Gastrocnemius medialis (tissue), 4 donors: ENCODE data around the gene SSBP2. TPM values are rescaled to one million over a fixed set of nuclear protein-coding genes. Genes with fewer than 3 reads are reported as not detected.

Experiments used
- ATAC-seq, 2 donors: fragments of 150-250 bp; one replicate each; pipeline ENCODE4 v1.9.1; 2016
- DNase-seq, 2 donors: peaks; one replicate each; pipeline ENCODE4 v3.0.0-alpha.2; 2019
- H3K27ac ChIP-seq, 4 donors: fragments of 200-600 bp; sonication (generic); 1 replicate in 1 of 4; 2 replicates in 3 of 4; pipeline ENCODE4 v1.5.1; 2016 to 2018; ENCODE audit warnings: mild to moderate bottlenecking in 2 of 4, moderate library complexity in 1 of 4
- H3K27me3 ChIP-seq, 3 donors: fragments of 200-600 bp; sonication (generic) in 2 of 3; 1 replicate in 1 of 3; 2 replicates in 2 of 3; pipeline versions ENCODE4 v1.5.1 to v1.6.0; 2016 to 2019; ENCODE audit warnings: mild to moderate bottlenecking in 1 of 3, moderate library complexity in 1 of 3
- H3K36me3 ChIP-seq, 2 donors: fragments of 200-600 bp; sonication (generic) in 1 of 2; one replicate each; pipeline ENCODE4 v1.5.1; 2017 to 2018
- H3K4me1 ChIP-seq, 2 donors: fragments of 200-600 bp; sonication (generic) in 1 of 2; one replicate each; pipeline ENCODE4 v1.5.1; 2016 to 2017; ENCODE audit warnings: mild to moderate bottlenecking in 2 of 2
- H3K4me3 ChIP-seq, 4 donors: fragments of 200-600 bp; sonication (generic) in 3 of 4; 1 replicate in 1 of 4; 2 replicates in 3 of 4; pipeline ENCODE4 v1.5.1; 2016 to 2019; ENCODE audit warnings: mild to moderate bottlenecking in 2 of 4
- H3K9me3 ChIP-seq, 3 donors: fragments of 200-600 bp; sonication (generic) in 2 of 3; 1 replicate in 1 of 3; 2 replicates in 2 of 3; pipeline ENCODE4 v1.5.1; 2016 to 2019
- CTCF ChIP-seq, 5 experiments: fragments of 450-650 bp in 3 of 5; fragments of 200-600 bp in 2 of 5; sonication (generic) in 2 of 5; IDR thresholded peaks in 4 of 5; conservative IDR thresholded peaks in 1 of 5; 1 replicate in 4 of 5; 2 replicates in 1 of 5; pipeline ENCODE4 v1.5.1; 2016 to 2019; ENCODE audit warnings: antibody characterized with exemption in 5 of 5, mild to moderate bottlenecking in 3 of 5, moderate library complexity in 3 of 5
- POLR2A ChIP-seq, 2 donors: fragments of 450-650 bp; IDR thresholded peaks; one replicate each; pipeline ENCODE4 v1.6.1; 2017; ENCODE audit warnings: antibody characterized with exemption in 2 of 2, mild to moderate bottlenecking in 2 of 2, moderate library complexity in 2 of 2
- in situ Hi-C, 4 donors: fragments of 200-750 bp; cut with MboI; loops; one replicate each; pipeline versions ENCODE4 v1.15.0 to v1.8.0; 2017; ENCODE audit warnings: low sequenced_read_pairs in 4 of 4
- intact Hi-C: fragments of 100-400 bp; cut with DNase I; formaldehyde crosslinking; loops from one replicate; pipeline ENCODE4 v1.15.1; 2023; ENCODE audit warnings: low total_unique reads
- total RNA-seq, 4 donors: library from RNA; depleted of rRNA; stranded (reverse); fragments of >200 nt; gene quantifications; one replicate each; pipeline versions ENCODE4 v1.1.0 to v1.2.3, GENCODE V29; 2016

The SSBP2 gene
- total RNA-seq, 4 donors from 2014 or later: 30.4 to 66.5 (median 40.5) TPM

GRCh38 chr5:81748556-81748955 is 2.3 kb downstream of the SSBP2 start:
- no peak for ATAC-seq
- H3K27me3 ChIP-seq: no peaks in the 10 kb centered on the region
- no peaks in the 10 kb centered on the region for H3K36me3 ChIP-seq
- TF ChIP-seq POLR2A (IDR thresholded peaks at IDR 0.05): no peak
- TF ChIP-seq CTCF (IDR thresholded peaks at IDR 0.05 in 4 of 5, conservative IDR thresholded peaks at IDR 0.05 in 1 of 5): no peak
- peaks cover 39 to 42% of the 10 kb centered on the region in 2 donors for H3K4me1 ChIP-seq
- H3K27ac ChIP-seq: peak overlapping the region in 3 of 4 donors; percentile 78 to 96 (median 82)
- intact Hi-C loops: no loop called here
- in situ Hi-C loops: loop anchor here (5.0 to 25.0 kb wide), 6 partner anchors 214 to 324 kb away; partner anchors contain the start of gene ATG10 (in 2 of the 4)
- no peak for DNase-seq
- H3K9me3 ChIP-seq: no peaks in the 10 kb centered on the region
- H3K4me3 ChIP-seq: peak overlapping the region in 1 of 4 donors; percentile 57

- in situ Hi-C loops (loop anchor here (5.0 to 25.0 kb wide), 6 partner anchors 215 to 322 kb away; partner anchors contain the start of gene ATG10 (in 2 of the 4)), intact Hi-C loops (no loop called here)
- no peaks in the 10 kb centered on the region for H3K27me3 ChIP-seq
- TF ChIP-seq POLR2A (IDR thresholded peaks at IDR 0.05) (no peak), CTCF (IDR thresholded peaks at IDR 0.05 in 4 of 5, conservative IDR thresholded peaks at IDR 0.05 in 1 of 5) (no peak)
- DNase-seq: no peak
- no peak overlapping the region for H3K27ac ChIP-seq
- H3K4me3 ChIP-seq: no peak overlapping the region
- H3K9me3 ChIP-seq: no peaks in the 10 kb centered on the region
- no peak for ATAC-seq
- H3K36me3 ChIP-seq: no peaks in the 10 kb centered on the region
- peaks cover 30 to 34% of the 10 kb centered on the region in 2 donors for H3K4me1 ChIP-seq
Observed at GRCh38 chr5:81747030-81747429, 3.9 kb downstream of the SSBP2 start.

- Histone ChIP-seq H3K36me3 (no peaks in the 10 kb centered on the region), H3K27me3 (no peaks in the 10 kb centered on the region)
Observed at GRCh38 chr5:81740758-81741157, 10.1 kb downstream of the SSBP2 start.

GRCh38 chr5:81739291-81739690 is 11.6 kb downstream of the SSBP2 start:
- TF ChIP-seq CTCF (IDR thresholded peaks at IDR 0.05 in 4 of 5, conservative IDR thresholded peaks at IDR 0.05 in 1 of 5): no peak
- no peak for TF ChIP-seq POLR2A (IDR thresholded peaks at IDR 0.05)
- DNase-seq: no peak
- H3K27ac ChIP-seq: no peak overlapping the region
- in situ Hi-C loops: loop anchor here in 1 of 4 donors (25.0 kb wide), 2 partner anchors 223 to 227 kb away; partner anchors contain the start of gene ATG10
- H3K36me3 ChIP-seq: no peaks in the 10 kb centered on the region
- ATAC-seq: no peak
- H3K4me1 ChIP-seq: peaks cover 0 to 3% of the 10 kb centered on the region in 2 donors
- H3K27me3 ChIP-seq: no peaks in the 10 kb centered on the region
- intact Hi-C loops: no loop called here
- no peaks in the 10 kb centered on the region for H3K9me3 ChIP-seq
- H3K4me3 ChIP-seq: no peak overlapping the region

More at GRCh38 chr5:81740758-81741157, 10.1 kb downstream of the SSBP2 start:
- peaks cover 3 to 12% of the 10 kb centered on the region in 2 donors for H3K4me1 ChIP-seq
- DNase-seq (no peak), ATAC-seq (no peak)
- in situ Hi-C loops: loop anchor here (10.0 to 25.0 kb wide), 5 partner anchors 222 to 316 kb away; partner anchors contain the start of gene ATG10 (in 2 of the 4)
- H3K27ac ChIP-seq: no peak overlapping the region
- intact Hi-C loops: no loop called here
- H3K4me3 ChIP-seq: no peak overlapping the region
- TF ChIP-seq CTCF (IDR thresholded peaks at IDR 0.05 in 4 of 5, conservative IDR thresholded peaks at IDR 0.05 in 1 of 5) (no peak), POLR2A (IDR thresholded peaks at IDR 0.05) (no peak)
- H3K9me3 ChIP-seq: no peaks in the 10 kb centered on the region
